GM23338 (cell line): ENCODE data around the gene RAC2.

ENCODE experiments used
- CREB1 ChIP-seq: fragments of 250-450 bp; sonication (Bioruptor Pico); IDR thresholded peaks from 2 replicates; pipeline ENCODE4 v1.5.0; 2020; ENCODE audit warnings: low read depth, mild to moderate bottlenecking, moderate library complexity
- CTCF ChIP-seq, 2 experiments: fragments of 200-600 bp in 1 of 2; sonication (generic) in 1 of 2; conservative IDR thresholded peaks; 2 replicates each; pipeline versions ENCODE4 v1.5.1 to v1.6.1; 2016 to 2017; ENCODE audit warnings: antibody characterized with exemption in 2 of 2, low read depth in 2 of 2, mild to moderate bottlenecking in 2 of 2, moderate library complexity in 1 of 2
- EZH2 ChIP-seq: fragments of 200-600 bp; sonication (generic); IDR thresholded peaks from one replicate; pipeline ENCODE4 v1.8.0; 2017; ENCODE audit warnings: antibody characterized with exemption, mild to moderate bottlenecking, low read depth; ENCODE audit not compliant: unreplicated experiment
- POLR2AphosphoS5 ChIP-seq: IDR thresholded peaks from 2 replicates; pipeline ENCODE4 v1.6.1; 2016; ENCODE audit warnings: antibody characterized with exemption, low read depth
- REST ChIP-seq: IDR thresholded peaks from one replicate; pipeline ENCODE4 v1.6.1; 2018; ENCODE audit warnings: antibody characterized with exemption; ENCODE audit not compliant: unreplicated experiment
- ZNF114 ChIP-seq: fragments of 250-450 bp; sonication (Bioruptor Pico); IDR thresholded peaks from 2 replicates; pipeline ENCODE4 v1.5.0; 2020; ENCODE audit warnings: mild to moderate bottlenecking, moderate library complexity

- TF ChIP-seq POLR2AphosphoS5 (no peak), ZNF114 (no peak), CTCF (conservative IDR thresholded peaks at IDR 0.05; ENCODE audit: low read depth in 2 of 2) (no peak), EZH2 (no peak), REST (no peak), CREB1 (CRISPR knock-in tag) (no peak)
Observed at GRCh38 chr22:37226087-37226486, 18.0 kb downstream of the RAC2 start.
